ENCODE data around the gene PSMB10. TPM values are rescaled to one million over a fixed set of nuclear protein-coding genes. Genes with fewer than 3 reads are reported as not detected.

The PSMB10 gene
- total and polyA plus RNA-seq, 2 of the 8 experiments (the other 6 are each of a cell fraction or from before 2014, with no cell fraction given), result 32.1 to 61.9 TPM

GRCh38 chr16:67902831-67903230 lies 33.8 kb downstream of the PSMB10 start (continued):
- TF ChIP-seq EGR1 (IDR thresholded peaks at IDR 0.05; ENCODE audit: borderline replicate concordance, low read depth, low read length) (no peak), CEBPB (IDR thresholded peaks at IDR 0.05; ENCODE audit: low read depth, low read length) (no peak), CHD7 (IDR thresholded peaks at IDR 0.05; ENCODE audit: insufficient replicate concordance, low read length) (no peak), ATF3 (IDR thresholded peaks at IDR 0.05; ENCODE audit: insufficient read depth, low read depth, low read length) (no peak), JUN (IDR thresholded peaks at IDR 0.05; ENCODE audit: low read depth, low read length) (no peak), ZNF274 (IDR thresholded peaks at IDR 0.05; ENCODE audit: borderline replicate concordance, extremely low read depth, low read length) (no peak), GTF2F1 (IDR thresholded peaks at IDR 0.05; ENCODE audit: borderline replicate concordance, low read depth, low read length) (no peak), TAF1 (IDR thresholded peaks at IDR 0.05; ENCODE audit: low read depth, low read length) (no peak), RNF2 (IDR thresholded peaks at IDR 0.05; ENCODE audit: borderline replicate concordance, low read depth, low read length, missing control alignments, poor library complexity, severe bottlenecking) (no peak), SIX5 (IDR thresholded peaks at IDR 0.05; ENCODE audit: low read depth, low read length) (no peak)

Data from H1 (cell line).